ENCODE data around the gene SLC25A42.
"Not testable (repeated sequence)": the region's sequence is repeated elsewhere in the genome, so short reads cannot be mapped to it uniquely, and the experiment has no call there.

Gene SLC25A42

DNA sequence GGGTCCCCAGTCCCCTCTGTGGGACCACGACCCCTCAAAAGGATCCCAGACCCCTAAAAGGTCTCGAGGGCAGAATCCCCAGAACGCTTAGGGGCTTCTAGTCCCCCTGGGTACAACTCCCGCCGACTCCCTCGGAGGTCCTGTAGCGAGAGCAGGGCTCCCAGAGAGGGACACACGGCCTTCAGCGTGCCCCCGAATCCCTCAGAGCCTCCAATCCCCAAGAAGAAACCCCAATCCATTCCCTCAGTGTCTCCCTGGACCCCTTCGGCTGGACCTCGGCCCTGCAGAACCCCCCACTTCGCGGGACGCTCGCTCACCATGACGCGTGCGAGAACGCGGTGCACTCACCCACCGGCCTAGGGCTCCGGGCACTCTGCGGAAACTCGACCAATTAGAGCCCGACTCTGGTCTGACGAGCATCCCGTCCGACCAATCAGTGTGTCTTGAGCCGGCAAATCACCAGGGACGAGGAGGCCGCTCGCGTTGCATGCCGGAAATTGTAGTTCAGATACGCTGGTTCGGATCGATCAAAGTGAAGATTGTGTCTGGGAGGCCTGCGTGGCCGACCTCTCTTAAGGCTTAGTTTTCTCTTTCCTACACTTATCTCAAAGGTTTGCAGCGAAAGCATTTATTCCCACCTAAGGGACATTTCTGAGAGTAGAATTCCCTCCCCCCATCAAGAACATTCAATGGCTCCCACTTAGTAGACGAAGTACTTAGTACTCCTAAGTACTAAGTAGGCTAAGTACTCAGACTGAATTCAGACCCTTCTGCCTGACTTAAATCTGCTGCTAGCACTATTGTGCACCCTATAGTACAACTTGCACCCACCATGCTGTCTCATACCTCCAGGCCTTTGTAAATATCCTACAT is 74.6 kb downstream of the SLC25A42 start, which contains the start of gene TMEM161A:
Gene TMEM161A, minus strand, starts transcription at position 370 of the 873 bp plus-strand sequence. Its CDS starts 50 bp downstream, at position 320.
- DNase-seq, result peak; percentile 100

DNA sequence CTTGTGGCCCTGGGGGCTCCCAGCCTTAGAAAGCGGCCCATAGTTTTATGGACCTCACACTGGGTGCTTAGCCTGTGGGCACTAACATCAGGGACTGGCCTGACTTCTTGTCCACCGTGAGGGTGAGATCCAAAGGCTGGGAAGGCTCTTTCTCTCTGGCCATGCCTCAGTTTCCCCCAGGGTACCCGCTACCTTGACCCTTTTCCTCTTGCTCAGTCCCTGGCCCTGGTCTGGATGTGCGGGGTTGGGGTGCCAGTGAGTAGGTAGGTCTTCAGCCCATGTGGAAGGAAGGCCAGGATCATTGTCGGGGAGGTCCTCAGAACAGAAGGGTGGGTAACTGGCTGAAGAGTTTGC is 76.1 kb downstream of the SLC25A42 start:
- no peak for DNase-seq

DNA sequence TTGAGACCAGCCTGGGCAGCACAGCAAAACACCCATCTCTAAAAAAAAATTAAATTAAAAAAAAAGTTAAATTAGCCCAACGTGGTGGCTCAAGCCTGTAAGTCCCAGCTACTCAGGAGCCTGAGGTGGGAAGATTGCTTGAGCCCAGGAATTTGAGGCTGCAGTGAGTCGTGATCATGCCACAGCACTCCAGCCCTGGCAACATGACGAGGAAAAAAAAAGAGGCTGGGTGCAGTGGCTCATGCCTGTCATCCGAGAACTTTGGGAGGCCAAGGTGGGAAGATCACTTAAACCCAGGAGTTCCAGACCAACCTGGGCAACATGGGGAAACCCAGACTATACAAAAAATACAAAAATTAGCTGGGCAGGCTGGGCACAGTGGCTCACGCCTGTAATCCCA is 76.7 kb downstream of the SLC25A42 start:
- no peak for DNase-seq

GRCh38 chr19:19142347-19142746 is 78.6 kb downstream of the SLC25A42 start:
- no peak for DNase-seq

DNA sequence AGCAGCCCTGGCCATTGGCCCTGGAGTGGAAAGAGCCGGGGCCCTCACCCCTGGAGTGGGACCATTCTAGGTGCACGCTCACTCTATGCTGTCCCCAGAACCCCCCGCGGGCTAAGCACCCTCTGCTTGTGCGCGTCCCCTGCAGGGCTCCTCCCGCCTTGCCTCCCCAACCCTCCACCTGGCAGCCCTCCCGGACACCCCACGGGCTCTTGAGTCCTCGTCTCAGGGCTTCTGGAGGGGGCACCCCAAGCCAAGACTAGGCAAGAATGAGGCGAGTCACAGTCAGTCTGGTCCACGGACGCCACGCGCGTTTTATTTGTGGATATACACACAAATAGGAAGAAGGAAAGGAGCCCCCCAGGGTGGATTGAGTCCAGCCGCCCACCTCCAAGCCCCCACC is 81.5 kb downstream of the SLC25A42 start:
- DNase-seq, result no peak

DNA sequence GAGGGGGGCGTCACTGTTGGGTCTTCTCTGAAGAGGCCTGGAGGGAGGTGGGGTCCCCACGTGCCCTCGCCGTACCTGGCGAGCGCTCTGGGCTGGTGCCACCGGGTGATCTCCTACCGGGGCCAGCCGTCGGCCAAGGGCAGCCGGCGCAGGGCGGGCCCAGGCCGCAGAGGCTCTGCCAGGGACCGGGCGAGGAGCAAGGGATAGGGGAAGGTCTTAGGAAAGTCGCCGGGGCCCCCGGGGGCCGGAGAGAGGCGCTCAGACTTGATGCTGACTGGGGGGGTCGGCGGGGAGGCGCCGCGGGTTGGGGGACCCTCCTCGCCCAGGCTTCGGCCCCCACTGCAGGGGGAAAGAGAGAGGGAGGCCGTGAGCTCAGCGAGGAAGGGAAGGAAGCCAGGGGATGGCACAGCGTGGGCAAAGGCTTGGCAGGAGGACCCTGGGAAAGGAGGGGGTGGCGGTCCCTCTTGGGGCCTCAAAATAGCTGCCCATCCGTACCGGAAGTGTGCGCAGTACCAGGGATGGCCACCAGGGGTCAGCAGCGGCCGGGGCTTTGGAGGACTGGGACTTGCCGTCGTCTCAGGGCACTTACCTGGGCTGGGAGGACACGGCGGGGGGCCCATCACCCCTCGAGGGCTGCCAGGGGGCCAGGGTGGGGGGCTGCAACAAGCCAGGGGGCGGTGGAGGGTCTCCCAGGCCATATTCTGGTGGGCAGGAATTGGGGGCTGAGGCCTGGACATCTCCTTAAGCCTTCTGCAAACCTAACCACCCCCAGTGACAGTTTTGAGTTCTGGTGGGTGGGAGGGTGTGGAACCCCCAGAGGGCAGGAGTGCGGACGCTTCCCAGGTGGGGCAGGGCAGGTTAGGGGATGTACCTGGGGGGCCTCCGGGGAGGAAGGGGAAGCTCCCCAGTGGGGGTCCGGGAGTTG is 82.2 kb downstream of the SLC25A42 start:
- peak; percentile 58 for DNase-seq

DNA sequence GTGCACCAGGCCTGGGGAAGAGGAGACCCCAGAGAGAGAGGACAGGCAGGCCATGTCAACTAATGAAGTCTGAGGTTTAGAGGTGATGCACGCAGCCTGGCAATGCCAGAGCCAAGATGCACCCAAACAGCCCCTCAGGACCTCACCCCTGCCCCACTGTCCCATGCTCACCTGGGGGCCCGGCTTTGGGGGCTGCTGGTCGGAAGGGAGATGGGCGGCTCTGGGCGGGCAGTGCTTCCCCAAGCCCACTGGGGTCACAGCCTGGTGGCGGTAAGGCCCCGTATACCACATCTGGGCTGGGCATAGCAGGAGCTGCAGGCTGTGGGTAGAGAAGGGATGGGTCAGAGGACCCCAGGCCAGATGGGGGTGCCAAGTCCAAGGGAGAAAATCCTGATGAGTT is 83.1 kb downstream of the SLC25A42 start:
- DNase-seq, result no peak

GRCh38 chr19:19147344-19147743 is 83.5 kb downstream of the SLC25A42 start:
- DNase-seq, result no peak

DNA sequence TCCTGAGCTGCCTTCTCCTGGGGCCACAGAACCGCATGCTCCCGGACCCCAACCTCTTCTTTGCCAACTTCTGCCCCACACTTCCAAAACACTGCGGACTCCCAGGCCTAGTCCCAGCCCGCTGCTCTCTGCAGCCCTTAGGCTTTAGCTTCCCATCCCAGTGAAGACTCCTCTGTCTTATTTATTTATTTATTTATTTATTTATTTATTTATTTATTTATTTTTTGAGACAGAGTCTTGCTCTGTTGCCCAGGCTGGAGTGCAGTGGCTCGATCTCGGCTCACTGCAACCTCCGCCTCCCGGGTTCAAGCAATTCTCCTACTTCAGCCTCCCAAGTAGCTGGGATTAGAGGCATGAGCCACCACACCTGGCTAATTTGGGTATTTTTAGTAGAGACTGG is 84.7 kb downstream of the SLC25A42 start:
- DNase-seq, result not testable (repeated sequence)

- no peak for DNase-seq
Observed at GRCh38 chr19:19149435-19149834, 85.6 kb downstream of the SLC25A42 start.

DNA sequence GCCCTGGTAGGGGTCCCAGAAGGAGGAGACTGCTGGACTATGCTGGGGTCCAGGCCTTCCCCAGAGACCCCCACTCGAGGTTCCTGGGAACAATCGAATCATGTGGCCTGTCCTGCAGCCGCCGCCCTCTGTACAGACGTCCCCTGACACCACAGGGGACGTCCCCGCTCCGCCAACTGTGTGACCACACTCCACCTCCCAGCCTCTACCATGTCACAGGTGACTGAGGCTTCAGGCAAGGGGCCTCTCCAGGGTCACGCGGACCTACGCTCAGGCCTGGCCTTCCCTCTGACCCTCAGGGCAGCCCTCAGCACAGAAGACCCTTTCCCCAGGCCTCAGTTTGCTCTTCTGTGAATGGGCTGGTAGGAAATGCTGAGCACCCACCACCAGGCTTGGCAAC is 87.6 kb downstream of the SLC25A42 start:
- no peak for DNase-seq

DNA sequence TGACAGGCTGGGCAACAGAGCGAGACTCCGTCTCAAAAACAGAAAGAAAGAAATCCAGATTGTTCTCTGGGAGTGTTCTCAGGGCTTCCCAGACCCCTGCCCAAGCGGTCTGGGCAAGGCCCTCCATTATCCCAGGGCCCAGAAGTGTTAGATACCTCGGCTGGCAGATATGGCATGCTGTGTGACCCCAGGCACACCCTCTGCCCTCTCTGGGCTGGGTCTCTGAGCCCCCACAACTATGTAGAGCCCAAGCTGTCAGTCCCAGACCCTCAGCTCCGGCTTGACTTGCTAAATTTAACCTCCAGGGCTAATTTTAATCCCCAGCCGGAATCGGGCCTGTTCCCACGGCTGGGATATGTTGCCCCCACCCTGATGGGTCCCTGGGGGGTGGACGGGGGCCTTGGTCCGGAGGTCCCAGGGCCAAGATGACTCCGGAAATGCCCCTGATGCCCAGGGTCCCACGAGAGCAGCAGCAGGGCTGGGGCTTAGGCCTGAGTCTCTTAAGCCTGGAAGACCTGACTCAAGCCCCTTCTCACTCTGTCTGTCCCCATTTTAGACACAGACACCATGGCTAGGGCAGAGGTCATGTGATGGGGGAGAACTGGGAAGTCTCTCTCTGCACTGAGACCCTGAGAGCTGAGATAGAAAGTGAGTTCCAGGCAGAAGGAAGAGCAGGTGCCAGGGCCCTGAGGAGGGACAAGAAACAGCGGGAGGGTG is 89.0 kb downstream of the SLC25A42 start:
- DNase-seq, result no peak

DNA sequence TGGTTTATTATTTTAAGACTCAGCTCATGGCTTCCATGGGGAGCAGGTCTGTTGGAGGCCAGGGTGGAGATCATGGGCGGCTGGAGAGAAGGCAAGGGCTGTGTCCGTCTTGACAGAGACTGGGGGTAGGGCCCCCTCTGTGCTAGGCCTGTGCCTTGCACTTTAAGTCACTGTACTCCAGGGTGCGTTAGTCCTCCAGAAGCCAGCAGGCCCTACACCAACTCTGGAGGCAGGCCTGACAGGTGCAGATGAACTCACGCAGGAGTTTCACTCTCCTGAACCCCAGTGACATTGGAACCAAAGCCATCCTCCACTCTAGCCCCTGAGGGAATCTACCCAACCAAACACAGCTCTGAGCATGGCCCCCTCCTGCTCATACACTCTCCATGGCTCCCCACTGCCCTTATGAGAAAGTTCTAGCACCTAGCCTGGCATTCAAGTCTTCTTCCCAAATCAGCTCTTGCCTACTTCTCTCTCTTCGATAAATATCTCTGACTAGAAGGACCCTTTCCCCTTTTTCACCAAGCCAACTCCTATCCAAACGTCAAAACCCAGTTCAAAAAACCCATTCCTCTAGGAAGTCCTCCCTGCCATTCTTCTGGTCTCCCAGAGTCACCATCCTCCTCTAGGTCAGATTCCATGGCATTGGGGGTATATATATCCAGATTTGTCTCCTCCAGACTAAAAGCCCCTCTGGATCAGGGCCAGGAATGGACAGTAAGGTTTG is 91.1 kb downstream of the SLC25A42 start:
- no peak for DNase-seq

DNA sequence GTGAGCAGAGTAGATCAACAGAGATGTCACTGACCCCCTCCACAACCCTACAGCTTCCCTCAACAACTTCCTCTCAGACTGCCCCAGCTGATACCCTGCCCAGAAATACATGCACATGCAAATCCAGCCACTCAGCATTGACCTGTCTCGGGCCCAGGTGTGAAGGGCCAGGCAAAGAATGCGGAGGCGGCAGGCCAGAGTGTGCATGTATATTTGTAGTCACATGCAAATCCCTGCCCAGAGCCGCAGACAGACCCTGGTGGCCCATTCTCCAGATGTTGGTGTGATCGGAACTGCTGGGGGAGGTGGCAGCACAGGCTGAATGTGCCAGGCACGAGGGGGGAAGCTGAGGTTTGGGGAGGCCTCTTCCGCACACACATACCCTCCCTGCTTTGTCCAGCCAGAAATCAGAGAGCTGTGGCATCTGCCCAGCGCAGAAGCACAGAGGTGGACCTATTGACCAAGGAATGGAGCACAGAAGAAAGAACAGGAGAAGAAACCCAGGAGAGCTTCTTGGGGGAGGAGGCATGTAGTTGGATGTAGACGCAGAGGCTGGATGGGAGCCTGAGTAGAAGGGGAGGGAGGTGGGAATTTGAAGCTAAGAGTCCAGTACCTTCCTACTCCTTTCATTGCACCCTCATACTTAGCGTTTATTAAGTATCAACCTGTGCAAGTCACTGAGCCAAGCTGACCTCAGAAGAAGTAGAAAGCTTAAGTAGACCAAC is 91.9 kb downstream of the SLC25A42 start:
- DNase-seq, result no peak

DNA sequence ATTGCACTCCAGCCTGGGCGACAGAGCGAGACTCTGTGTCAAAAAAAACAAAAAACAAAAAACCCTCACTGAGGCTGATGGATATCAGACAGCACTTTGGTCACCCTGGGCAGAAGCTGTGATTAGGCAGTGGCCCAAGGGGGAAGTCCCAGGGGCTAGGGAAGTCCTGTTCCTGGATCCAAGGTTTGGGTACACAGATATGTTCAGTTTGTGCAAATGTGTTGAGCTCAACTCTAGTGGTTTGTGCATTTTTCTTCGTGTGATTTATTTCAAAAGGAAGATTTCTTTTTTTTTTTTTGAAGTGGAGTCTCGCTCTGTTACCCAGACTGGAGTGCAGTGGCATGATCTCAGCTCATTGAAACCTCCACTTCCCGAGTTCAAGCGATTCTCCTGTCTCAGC is 94.0 kb downstream of the SLC25A42 start:
- no peak for DNase-seq

DNA sequence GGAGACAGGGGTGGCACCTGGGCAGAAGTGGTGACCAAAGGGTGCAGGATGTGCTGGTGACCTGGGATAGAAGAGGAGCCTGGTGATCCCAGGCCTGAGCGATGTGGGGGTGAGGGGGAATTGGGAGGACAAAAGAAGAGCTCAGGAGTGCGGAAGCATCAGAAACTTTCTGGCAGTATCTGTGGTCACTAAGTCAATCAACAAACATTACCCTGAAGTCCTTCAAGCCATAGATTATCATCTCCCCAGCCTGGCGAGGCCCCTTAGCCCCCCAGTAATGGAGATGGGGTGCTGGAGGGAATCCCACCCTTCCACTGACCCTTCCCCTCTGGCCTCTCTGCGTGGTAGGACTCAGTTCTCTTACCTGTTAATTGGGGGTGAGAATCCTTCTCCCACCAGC is 95.7 kb downstream of the SLC25A42 start:
- DNase-seq, result no peak

GRCh38 chr19:19160461-19161035 is 96.8 kb downstream of the SLC25A42 start:
- DNase-seq, result no peak

DNA sequence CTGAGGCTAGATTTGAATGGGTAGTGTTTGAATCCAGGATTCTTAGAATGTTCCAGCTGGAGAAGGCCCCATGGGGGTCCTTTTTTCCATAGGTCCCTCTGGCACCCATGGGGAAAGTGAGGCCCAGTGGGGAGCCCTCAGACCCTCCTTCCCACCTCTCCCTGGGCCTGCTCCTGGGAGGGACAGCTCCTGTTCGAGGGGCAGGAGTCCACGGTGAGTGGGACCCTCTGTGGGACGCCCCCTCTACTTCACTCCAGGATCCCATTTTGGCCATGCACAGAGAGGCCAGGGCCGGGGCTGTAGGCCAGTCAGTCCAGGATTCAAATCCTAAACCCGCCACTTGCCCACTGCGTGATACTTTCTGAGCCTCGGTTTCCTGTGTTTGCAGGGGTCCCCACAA is 98.7 kb downstream of the SLC25A42 start:
- no peak for DNase-seq

Data from fibroblast of skin of back (primary cell).